ENCODE measurements around the gene MSH5. TPM values are rescaled to one million over a fixed set of nuclear protein-coding genes. Genes with fewer than 3 reads are reported as not detected.
A peak's percentile ranks its signal among the peaks of the same experiment; 100 is the strongest.

MSH5 gene
- polyA plus RNA-seq, 3 donors, result 0.58 to 31.2 (median 1.9) TPM

DNA sequence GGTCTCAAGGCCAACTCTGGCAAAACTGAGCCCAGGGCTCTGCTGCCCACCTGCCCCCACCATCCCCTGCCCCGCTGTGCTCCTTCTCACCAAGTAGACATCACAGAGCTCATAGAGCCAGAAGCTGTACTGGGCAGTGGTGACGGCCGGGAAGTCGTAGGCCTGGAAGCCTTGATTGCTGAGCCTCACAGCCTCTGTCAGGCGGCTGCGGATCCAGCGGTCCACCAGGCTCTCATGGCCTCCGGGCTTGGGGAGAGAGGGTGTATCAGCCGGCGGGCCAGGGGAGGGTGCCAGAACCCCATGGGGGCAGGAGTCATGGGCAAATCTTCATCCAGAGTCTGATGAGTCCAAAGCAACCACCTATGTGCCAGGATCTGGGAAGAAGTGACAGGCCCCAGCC, 40.1 kb downstream of the MSH5 start:
- Mint-ChIP-seq H3K9me3 (no peaks in the 10 kb centered on the region), H3K27me3 (ENCODE audit: low read depth in 3 of 3) (peaks cover 2 to 3% (median 3%) of the 10 kb centered on the region in 3 donors), H3K27ac (peak overlapping the region in 2 of 7 donors; percentile 7 to 20), H3K36me3 (peaks cover 54 to 74% of the 10 kb centered on the region in 2 donors), H3K4me1 (peaks cover 15% of the 10 kb centered on the region), H3K4me3 (no peak overlapping the region)
- H3K9me3 ChIP-seq (replicated peaks in 1 of 2; ENCODE audit: control insufficient read depth in 1 of 2, insufficient read depth in 1 of 2, low read length in 2 of 2), result no peaks in the 10 kb centered on the region
- 98% methylated on average over 9 of the region's 10 CpGs for WGBS (ENCODE audit: insufficient coverage)
- no peak overlapping the region for H3K4me2 ChIP-seq (replicated peaks; ENCODE audit: extremely low read depth, low read length, poor library complexity, severe bottlenecking)
- DNase-seq, result no peak
- no peak overlapping the region for H3K9ac ChIP-seq (ENCODE audit: insufficient read depth, low read length, poor library complexity, severe bottlenecking)
- H3K4me1 ChIP-seq (ENCODE audit: control insufficient read depth in 1 of 2, insufficient read depth in 2 of 2, low read length in 2 of 2), result peaks cover 13 to 15% of the 10 kb centered on the region in 2 donors
- H4K20me1 ChIP-seq (ENCODE audit: insufficient read depth, low read length), result no peaks in the 10 kb centered on the region
- intact Hi-C loops (cut with micrococcal nuclease), result no loop called here
- H3K79me2 ChIP-seq (ENCODE audit: insufficient read depth, low read length), result no peaks in the 10 kb centered on the region
- peak overlapping the region in 1 of 2 donors; percentile 26 for H3K27ac ChIP-seq (ENCODE audit: low read depth in 1 of 2, low read length in 2 of 2)
- TF ChIP-seq, protein P1, sequence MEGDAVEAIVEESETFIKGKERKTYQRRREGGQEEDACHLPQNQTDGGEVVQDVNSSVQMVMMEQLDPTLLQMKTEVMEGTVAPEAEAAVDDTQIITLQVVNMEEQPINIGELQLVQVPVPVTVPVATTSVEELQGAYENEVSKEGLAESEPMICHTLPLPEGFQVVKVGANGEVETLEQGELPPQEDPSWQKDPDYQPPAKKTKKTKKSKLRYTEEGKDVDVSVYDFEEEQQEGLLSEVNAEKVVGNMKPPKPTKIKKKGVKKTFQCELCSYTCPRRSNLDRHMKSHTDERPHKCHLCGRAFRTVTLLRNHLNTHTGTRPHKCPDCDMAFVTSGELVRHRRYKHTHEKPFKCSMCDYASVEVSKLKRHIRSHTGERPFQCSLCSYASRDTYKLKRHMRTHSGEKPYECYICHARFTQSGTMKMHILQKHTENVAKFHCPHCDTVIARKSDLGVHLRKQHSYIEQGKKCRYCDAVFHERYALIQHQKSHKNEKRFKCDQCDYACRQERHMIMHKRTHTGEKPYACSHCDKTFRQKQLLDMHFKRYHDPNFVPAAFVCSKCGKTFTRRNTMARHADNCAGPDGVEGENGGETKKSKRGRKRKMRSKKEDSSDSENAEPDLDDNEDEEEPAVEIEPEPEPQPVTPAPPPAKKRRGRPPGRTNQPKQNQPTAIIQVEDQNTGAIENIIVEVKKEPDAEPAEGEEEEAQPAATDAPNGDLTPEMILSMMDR (IDR thresholded peaks at IDR 0.05), result no peak
- H3K36me3 ChIP-seq (replicated peaks in 1 of 2; ENCODE audit: control insufficient read depth in 1 of 2, insufficient read depth in 2 of 2, low read length in 2 of 2), result peaks cover 63 to 71% of the 10 kb centered on the region in 2 donors
- H2AFZ ChIP-seq (ENCODE audit: insufficient read depth, low read depth, low read length, poor library complexity, severe bottlenecking), result no peak overlapping the region
- H3K4me3 ChIP-seq (replicated peaks in 1 of 3; ENCODE audit: low read depth in 2 of 3, low read length in 3 of 3), result no peak overlapping the region
- no peaks in the 10 kb centered on the region for H3K27me3 ChIP-seq (ENCODE audit: control insufficient read depth in 2 of 2, insufficient read depth in 2 of 2, low read length in 2 of 2)

DNA sequence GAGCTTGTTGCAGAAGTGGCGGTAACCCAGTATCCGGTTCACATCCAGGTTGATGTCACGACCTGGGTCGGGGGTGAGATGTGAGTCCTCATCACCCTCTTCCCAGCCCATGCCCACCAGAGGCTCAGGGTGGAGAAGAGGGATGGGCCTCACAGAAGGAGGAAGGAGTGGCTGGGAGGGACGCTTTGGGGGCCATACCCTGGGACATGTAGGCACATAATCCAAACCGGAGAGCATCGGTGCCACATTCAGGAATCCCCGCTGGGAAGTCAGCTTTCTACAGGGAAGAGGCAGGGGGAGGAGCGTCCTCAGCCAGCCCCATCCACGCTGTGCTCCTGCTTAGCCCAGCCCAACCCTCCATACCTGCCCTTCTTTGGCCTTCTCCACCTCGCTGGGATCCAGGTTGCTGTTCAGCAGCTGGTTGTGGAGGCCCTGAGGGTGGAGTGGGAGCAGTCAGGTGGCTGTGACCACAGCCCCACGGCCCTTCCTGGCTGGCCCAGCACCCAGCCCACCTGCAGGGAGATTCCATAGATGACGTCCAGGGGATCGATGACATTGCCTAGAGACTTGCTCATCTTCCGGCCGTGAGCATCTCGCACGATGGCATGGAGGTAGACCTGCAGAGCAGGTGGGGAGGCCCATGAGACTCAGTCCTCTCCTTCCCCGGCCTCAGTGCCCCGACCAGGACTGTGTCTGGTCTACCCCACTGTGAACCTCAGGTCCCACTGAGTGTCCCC, 40.9 kb downstream of the MSH5 start:
- Histone ChIP-seq H3K79me2 (ENCODE audit: insufficient read depth, low read length) (no peaks in the 10 kb centered on the region), H3K27me3 (ENCODE audit: control insufficient read depth in 2 of 2, insufficient read depth in 2 of 2, low read length in 2 of 2) (no peaks in the 10 kb centered on the region), H2AFZ (ENCODE audit: insufficient read depth, low read depth, low read length, poor library complexity, severe bottlenecking) (no peak overlapping the region), H3K4me3 (replicated peaks in 1 of 3; ENCODE audit: low read depth in 2 of 3, low read length in 3 of 3) (no peak overlapping the region), H3K27ac (ENCODE audit: low read depth in 1 of 2, low read length in 2 of 2) (no peak overlapping the region), H3K9me3 (replicated peaks in 1 of 2; ENCODE audit: control insufficient read depth in 1 of 2, insufficient read depth in 1 of 2, low read length in 2 of 2) (no peaks in the 10 kb centered on the region), H4K20me1 (ENCODE audit: insufficient read depth, low read length) (no peaks in the 10 kb centered on the region), H3K4me2 (replicated peaks; ENCODE audit: extremely low read depth, low read length, poor library complexity, severe bottlenecking) (no peak overlapping the region), H3K4me1 (ENCODE audit: control insufficient read depth in 1 of 2, insufficient read depth in 2 of 2, low read length in 2 of 2) (peaks cover 13 to 15% of the 10 kb centered on the region in 2 donors), H3K9ac (ENCODE audit: insufficient read depth, low read length, poor library complexity, severe bottlenecking) (no peak overlapping the region), H3K36me3 (replicated peaks in 1 of 2; ENCODE audit: control insufficient read depth in 1 of 2, insufficient read depth in 2 of 2, low read length in 2 of 2) (peaks cover 70 to 78% of the 10 kb centered on the region in 2 donors)
- TF ChIP-seq, protein P1 (IDR thresholded peaks at IDR 0.05), result no peak
- H3K4me1 Mint-ChIP-seq, result peaks cover 15% of the 10 kb centered on the region
- no peak for DNase-seq
- H3K27me3 Mint-ChIP-seq (ENCODE audit: low read depth in 3 of 3), result peaks cover 2 to 3% (median 2%) of the 10 kb centered on the region in 3 donors
- 92% methylated on average over 13 of the region's 20 CpGs for WGBS (ENCODE audit: insufficient coverage)
- no peak overlapping the region for H3K4me3 Mint-ChIP-seq
- intact Hi-C loops (cut with micrococcal nuclease), result no loop called here
- no peaks in the 10 kb centered on the region for H3K9me3 Mint-ChIP-seq
- H3K27ac Mint-ChIP-seq, result peak overlapping the region in 2 of 7 donors; percentile 34 to 62
- peaks cover 57 to 81% of the 10 kb centered on the region in 2 donors for H3K36me3 Mint-ChIP-seq
